Cardiac fibroblast (primary cell): Measurements from ENCODE around the gene SAFB.

Source experiments
- DNase-seq, 2 donors: peaks; one replicate each; pipeline versions ENCODE4 v3.0.0 to v3.0.0-alpha.2; 2010; ENCODE audit warnings: low read depth in 2 of 2
- H3K4me3 ChIP-seq, 2 donors: replicated peaks in 1 of 2; 1 replicate in 1 of 2; 2 replicates in 1 of 2; pipeline ENCODE4 v1.5.1; 2011; ENCODE audit warnings: low read depth in 2 of 2, low read length in 2 of 2, mild to moderate bottlenecking in 2 of 2, moderate library complexity in 1 of 2
- TF ChIP-seq, protein P1 (sequence below): IDR thresholded peaks from one replicate; pipeline ENCODE4 v1.5.1; 2011; ENCODE audit warnings: low read depth, mild to moderate bottlenecking, low read length, inconsistent platforms

SAFB gene

DNA sequence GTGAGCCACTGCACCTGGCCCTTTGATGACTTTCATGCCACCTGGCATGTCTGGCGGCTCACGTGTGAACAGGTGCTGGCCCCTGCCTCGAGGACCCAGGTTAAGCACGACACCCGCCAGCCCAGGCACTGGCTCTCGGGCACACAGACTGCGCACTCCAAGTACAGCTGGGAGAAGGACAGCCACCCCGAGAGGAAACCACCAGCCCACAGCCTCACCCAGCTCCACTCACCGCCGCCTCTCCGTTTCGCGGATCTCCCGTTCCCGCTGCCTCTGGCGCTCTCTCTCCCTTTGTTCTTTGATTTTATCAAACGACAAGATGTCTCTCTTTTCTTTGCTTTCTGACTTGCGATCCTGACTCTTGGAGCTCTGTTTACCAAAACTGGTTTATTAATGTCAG, 27.8 kb upstream of the SAFB start:
- no peak overlapping the region for H3K4me3 ChIP-seq
- DNase-seq, result no peak
- TF ChIP-seq, protein P1, sequence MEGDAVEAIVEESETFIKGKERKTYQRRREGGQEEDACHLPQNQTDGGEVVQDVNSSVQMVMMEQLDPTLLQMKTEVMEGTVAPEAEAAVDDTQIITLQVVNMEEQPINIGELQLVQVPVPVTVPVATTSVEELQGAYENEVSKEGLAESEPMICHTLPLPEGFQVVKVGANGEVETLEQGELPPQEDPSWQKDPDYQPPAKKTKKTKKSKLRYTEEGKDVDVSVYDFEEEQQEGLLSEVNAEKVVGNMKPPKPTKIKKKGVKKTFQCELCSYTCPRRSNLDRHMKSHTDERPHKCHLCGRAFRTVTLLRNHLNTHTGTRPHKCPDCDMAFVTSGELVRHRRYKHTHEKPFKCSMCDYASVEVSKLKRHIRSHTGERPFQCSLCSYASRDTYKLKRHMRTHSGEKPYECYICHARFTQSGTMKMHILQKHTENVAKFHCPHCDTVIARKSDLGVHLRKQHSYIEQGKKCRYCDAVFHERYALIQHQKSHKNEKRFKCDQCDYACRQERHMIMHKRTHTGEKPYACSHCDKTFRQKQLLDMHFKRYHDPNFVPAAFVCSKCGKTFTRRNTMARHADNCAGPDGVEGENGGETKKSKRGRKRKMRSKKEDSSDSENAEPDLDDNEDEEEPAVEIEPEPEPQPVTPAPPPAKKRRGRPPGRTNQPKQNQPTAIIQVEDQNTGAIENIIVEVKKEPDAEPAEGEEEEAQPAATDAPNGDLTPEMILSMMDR, result no peak

DNA sequence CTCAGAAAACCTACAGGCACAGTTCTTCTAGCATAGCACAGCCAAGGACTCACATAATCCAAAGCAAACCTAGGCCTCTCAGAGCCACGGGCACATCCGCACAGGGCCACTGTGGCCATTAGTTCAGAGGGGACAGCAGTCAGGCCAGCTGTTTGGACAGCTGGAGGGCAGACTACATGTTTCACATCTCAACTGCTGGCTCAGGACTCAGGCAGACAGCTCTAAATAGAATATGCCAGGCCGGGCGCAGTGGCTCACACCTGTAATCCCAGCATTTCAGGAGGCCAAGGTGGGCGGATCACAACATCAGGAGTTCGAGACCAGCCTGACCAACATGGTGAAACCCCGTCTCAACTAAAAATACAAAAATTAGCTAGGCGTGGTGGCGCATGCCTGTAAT, 27.1 kb upstream of the SAFB start:
- no peak for DNase-seq
- TF ChIP-seq, protein P1, result no peak
- H3K4me3 ChIP-seq, result no peak overlapping the region

DNA sequence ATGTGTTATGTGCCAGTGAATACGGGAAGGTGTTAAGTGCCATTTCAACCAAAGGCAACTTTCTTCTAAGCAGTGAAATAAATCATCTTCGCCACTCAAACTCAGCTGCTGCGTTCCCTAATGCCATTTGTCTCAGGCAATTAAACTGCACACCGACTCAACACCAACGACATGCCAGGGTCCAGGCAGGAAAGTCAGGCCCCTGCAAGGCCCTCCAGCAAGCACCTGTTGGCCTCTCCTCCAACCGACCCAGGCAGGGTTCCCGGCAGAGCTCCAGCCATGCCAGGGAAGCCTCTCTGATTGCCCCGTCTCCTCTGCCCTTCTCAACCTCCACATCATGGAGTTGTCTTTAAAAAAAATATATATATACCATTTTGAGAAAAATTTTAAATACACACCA, 22.1 kb upstream of the SAFB start:
- TF ChIP-seq, protein P1, result no peak
- no peak for DNase-seq

DNA sequence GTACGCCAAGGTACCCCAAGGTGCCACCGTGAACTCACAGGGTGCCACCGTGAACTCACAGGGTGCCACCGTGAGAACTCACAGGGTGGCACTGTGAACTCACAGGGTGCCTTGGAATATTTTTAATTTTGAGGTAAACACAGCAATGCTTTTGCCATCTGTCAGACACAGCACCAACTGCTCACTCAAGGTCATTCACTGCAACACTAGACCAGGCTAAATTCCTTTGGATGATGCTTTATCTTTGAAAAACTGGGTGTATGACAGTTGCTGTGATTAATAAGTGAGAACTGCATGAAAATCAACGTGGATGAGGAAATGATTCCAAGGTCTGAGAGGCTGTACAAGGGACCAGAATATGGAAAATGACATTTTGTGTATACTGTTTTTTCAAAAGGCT, 19.3 kb upstream of the SAFB start:
- no peak overlapping the region for H3K4me3 ChIP-seq
- TF ChIP-seq, protein P1, result no peak
- DNase-seq, result no peak

More for the DNA sequence above, 22.1 kb upstream of the SAFB start:
- no peak overlapping the region for H3K4me3 ChIP-seq

DNA sequence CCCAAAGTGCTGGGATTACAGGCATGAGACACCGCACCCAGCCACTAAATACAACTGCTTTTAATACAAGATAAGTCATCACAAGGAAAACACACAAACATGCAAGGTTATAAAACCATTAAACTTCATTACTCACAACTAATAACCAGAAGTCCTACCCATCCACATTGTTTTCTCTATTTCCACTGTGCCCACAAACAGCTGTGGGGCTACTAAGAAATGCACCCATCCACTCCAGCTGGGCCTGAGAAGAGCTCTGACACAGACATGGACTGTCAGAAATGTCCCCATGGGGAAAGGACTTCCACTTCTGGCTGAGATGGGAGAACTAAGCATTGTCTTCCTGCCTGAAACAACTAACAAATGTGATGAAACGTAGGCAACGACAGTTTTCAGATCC, 17.5 kb upstream of the SAFB start:
- TF ChIP-seq, protein P1, result no peak
- no peak for DNase-seq
- H3K4me3 ChIP-seq, result no peak overlapping the region

DNA sequence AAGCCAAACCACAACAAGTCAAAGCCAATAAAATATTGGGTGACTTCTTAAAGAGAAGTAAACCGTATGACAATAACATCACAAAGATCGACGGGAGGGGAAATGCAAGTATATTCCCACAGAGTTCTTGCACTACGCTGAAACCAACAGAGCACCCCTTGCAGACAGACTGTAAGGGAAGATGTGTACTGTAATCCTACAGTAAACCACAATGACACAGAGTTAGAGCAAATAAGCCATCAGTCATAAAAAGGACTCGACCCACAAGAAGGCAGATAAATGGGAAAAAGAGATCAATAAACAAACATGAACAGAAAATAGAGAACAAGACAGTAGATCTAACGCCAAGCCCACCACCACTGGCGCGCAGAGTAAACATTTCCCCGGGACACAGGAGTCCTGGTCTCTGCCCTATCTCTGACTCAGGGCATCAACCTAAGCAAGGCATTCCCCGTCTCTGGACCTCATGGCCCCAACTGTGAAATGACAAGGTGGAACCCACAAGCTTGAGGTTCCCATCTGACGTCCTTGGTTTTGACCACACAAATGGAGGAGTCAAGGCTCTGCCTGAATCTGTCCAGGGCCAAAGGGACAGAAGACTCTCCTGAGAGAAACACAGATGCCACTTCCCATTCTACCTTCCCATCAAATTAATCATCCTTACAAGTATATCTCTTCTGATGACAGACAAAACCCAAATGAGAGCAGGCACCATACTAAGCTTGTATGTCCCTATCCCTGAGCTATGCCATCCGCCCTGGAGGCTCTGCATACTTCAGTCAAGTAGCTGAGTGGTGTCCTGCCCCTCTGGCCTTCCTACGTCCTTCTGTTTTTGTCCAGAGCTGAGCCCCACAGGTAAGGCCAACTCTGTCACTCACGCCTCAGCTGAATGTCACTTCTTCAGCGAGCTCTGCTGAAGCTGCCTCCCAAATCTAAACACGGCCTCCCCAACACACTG, 15.3 kb upstream of the SAFB start:
- DNase-seq, result no peak
- TF ChIP-seq, protein P1, result no peak
- no peak overlapping the region for H3K4me3 ChIP-seq
